OCI-LY7 (cell line): ENCODE results near the gene THUMPD1.
A peak's percentile ranks its signal among the peaks of the same experiment; 100 is the strongest.

Source experiments
- EZH2phosphoT487 ChIP-seq: fragments of 200-600 bp; sonication (generic); IDR thresholded peaks from 2 replicates; pipeline ENCODE4 v1.6.1; 2018; ENCODE audit warnings: low read depth, borderline replicate concordance, mild to moderate bottlenecking, mixed run types, antibody characterized with exemption, low read length, moderate library complexity, mixed read lengths
- TF ChIP-seq, protein P1 (sequence below): fragments of 200-600 bp; sonication (generic); conservative IDR thresholded peaks from 2 replicates; pipeline ENCODE4 v1.5.1; 2014; ENCODE audit warnings: mild to moderate bottlenecking, antibody characterized with exemption, low read length, moderate library complexity, mixed read lengths

GRCh38 chr16:20774703-20775362 is 33.2 kb upstream of the THUMPD1 start:
- TF ChIP-seq, protein P1, sequence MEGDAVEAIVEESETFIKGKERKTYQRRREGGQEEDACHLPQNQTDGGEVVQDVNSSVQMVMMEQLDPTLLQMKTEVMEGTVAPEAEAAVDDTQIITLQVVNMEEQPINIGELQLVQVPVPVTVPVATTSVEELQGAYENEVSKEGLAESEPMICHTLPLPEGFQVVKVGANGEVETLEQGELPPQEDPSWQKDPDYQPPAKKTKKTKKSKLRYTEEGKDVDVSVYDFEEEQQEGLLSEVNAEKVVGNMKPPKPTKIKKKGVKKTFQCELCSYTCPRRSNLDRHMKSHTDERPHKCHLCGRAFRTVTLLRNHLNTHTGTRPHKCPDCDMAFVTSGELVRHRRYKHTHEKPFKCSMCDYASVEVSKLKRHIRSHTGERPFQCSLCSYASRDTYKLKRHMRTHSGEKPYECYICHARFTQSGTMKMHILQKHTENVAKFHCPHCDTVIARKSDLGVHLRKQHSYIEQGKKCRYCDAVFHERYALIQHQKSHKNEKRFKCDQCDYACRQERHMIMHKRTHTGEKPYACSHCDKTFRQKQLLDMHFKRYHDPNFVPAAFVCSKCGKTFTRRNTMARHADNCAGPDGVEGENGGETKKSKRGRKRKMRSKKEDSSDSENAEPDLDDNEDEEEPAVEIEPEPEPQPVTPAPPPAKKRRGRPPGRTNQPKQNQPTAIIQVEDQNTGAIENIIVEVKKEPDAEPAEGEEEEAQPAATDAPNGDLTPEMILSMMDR: peak; percentile 83
- TF ChIP-seq EZH2phosphoT487: no peak
